HepG2 (cell line): ENCODE results near the gene NDST1. TPM values are rescaled to one million over a fixed set of nuclear protein-coding genes. Genes with fewer than 3 reads are reported as not detected.

ENCODE experiments used
- FOXA3 ChIP-seq: IDR thresholded peaks from 2 replicates; pipeline ENCODE4 v1.6.1; 2016; ENCODE audit warnings: missing genetic modification reagents, missing compliant biosample characterization
- GABPB1 ChIP-seq: IDR thresholded peaks from 2 replicates; pipeline ENCODE4 v1.6.1; 2016; ENCODE audit warnings: mild to moderate bottlenecking, missing genetic modification reagents, moderate library complexity, missing compliant biosample characterization
- KLF9 ChIP-seq: IDR thresholded peaks from 2 replicates; pipeline ENCODE4 v1.6.1; 2016; ENCODE audit warnings: low read depth
- KMT2B ChIP-seq: IDR thresholded peaks from 2 replicates; pipeline ENCODE4 v1.6.1; 2016; ENCODE audit warnings: missing genetic modification reagents, missing compliant biosample characterization
- MED8 ChIP-seq: sonication (generic); formaldehyde crosslinking; IDR thresholded peaks from 2 replicates; pipeline ENCODE4 v1.8.1; 2023; ENCODE audit warnings: mild to moderate bottlenecking, missing genetic modification reagents; ENCODE audit not compliant: insufficient replicate concordance
- MYC ChIP-seq: sonication (generic); formaldehyde crosslinking; IDR thresholded peaks from 2 replicates; pipeline ENCODE4 v1.9.0; 2021; ENCODE audit warnings: missing genetic modification reagents, borderline replicate concordance
- SALL2 ChIP-seq: sonication (generic); formaldehyde crosslinking; IDR thresholded peaks from 2 replicates; pipeline ENCODE4 v1.8.1; 2023; ENCODE audit warnings: mild to moderate bottlenecking, missing genetic modification reagents, inconsistent platforms
- SSRP1 ChIP-seq: IDR thresholded peaks from 2 replicates; pipeline ENCODE4 v1.6.1; 2016; ENCODE audit warnings: control low read depth
- ZEB1 ChIP-seq: IDR thresholded peaks from 2 replicates; pipeline ENCODE4 v1.6.1; 2012; ENCODE audit warnings: mild to moderate bottlenecking, low read depth, inconsistent platforms; ENCODE audit not compliant: insufficient replicate concordance
- ZMAT3 ChIP-seq: sonication (generic); formaldehyde crosslinking; conservative IDR thresholded peaks from 2 replicates; pipeline ENCODE4 v1.7.0; 2021; ENCODE audit warnings: missing genetic modification reagents
- ZNF136 ChIP-seq: sonication (generic); formaldehyde crosslinking; IDR thresholded peaks from 2 replicates; pipeline ENCODE4 v1.8.1; 2022; ENCODE audit warnings: low read depth, mild to moderate bottlenecking, moderate library complexity, missing genetic modification reagents
- ZNF263 ChIP-seq: sonication (generic); formaldehyde crosslinking; IDR thresholded peaks from 2 replicates; pipeline ENCODE4 v1.4.0; 2020; ENCODE audit warnings: missing genetic modification reagents
- ZNF282 ChIP-seq: fragments of 450-650 bp; IDR thresholded peaks from 2 replicates; pipeline ENCODE4 v1.6.1; 2018; ENCODE audit not compliant: partially characterized antibody
- ZNF3 ChIP-seq: IDR thresholded peaks from 2 replicates; pipeline ENCODE4 v1.7.0; 2017; ENCODE audit warnings: inconsistent platforms
- ZNF329 ChIP-seq: sonication (generic); formaldehyde crosslinking; IDR thresholded peaks from 2 replicates; pipeline ENCODE4 v1.9.0; 2021; ENCODE audit warnings: low read depth, mild to moderate bottlenecking, missing genetic modification reagents
- ZNF367 ChIP-seq: sonication (generic); formaldehyde crosslinking; IDR thresholded peaks from 2 replicates; pipeline ENCODE4 v1.4.0; 2020; ENCODE audit warnings: missing genetic modification reagents, borderline replicate concordance
- ZNF740 ChIP-seq: sonication (generic); formaldehyde crosslinking; IDR thresholded peaks from 2 replicates; pipeline ENCODE4 v1.4.0; 2020; ENCODE audit warnings: missing genetic modification reagents
- polyA plus RNA-seq, 8 experiments: library from polyadenylated mRNA; depleted of rRNA in 3 of 8; stranded (reverse) in 7 of 8; unstranded in 1 of 8; fragments of >200 nt; fragmentation: Illumina TruSeq in 4 of 8; extraction: Trizol in 4 of 8; gene quantifications; 2 replicates each; pipeline versions ENCODE4 v1.2.1 to v1.2.3, GENCODE V29; 2011 to 2016; ENCODE audit warnings: low read depth in 4 of 8, missing spikeins in 1 of 8, mixed read lengths in 1 of 8; ENCODE audit not compliant: insufficient read depth in 1 of 8
- total RNA-seq, 5 experiments: library from RNA; depleted of rRNA; stranded (reverse); fragments of >200 nt; fragmentation: Illumina TruSeq; extraction: Trizol; gene quantifications; 2 replicates each; pipeline ENCODE4 v1.2.3, GENCODE V29; 2016; ENCODE audit warnings: low read depth in 1 of 5
- TF ChIP-seq, protein P1 (sequence below): IDR thresholded peaks from 2 replicates; pipeline ENCODE4 v1.6.1; 2012; ENCODE audit warnings: low read length, improper control_type of control experiment
- TF ChIP-seq, protein P2 (sequence below): sonication (generic); formaldehyde crosslinking; IDR thresholded peaks from 2 replicates; pipeline ENCODE4 v1.5.0; 2020; ENCODE audit warnings: mild to moderate bottlenecking, missing genetic modification reagents
- TF ChIP-seq, protein P3 (sequence below): sonication (generic); formaldehyde crosslinking; IDR thresholded peaks from 2 replicates; pipeline ENCODE4 v1.8.1; 2023; ENCODE audit warnings: mild to moderate bottlenecking, moderate library complexity, missing genetic modification reagents
- TF ChIP-seq, protein P4 (sequence below): sonication (generic); formaldehyde crosslinking; IDR thresholded peaks from 2 replicates; pipeline ENCODE4 v1.5.0; 2020; ENCODE audit warnings: mild to moderate bottlenecking, missing genetic modification reagents, moderate library complexity

The NDST1 gene
- total and polyA plus RNA-seq, 2 of the 13 experiments (the other 11 are each of a cell fraction or from before 2014, with no cell fraction given): 23.8 to 26.2 TPM

DNA sequence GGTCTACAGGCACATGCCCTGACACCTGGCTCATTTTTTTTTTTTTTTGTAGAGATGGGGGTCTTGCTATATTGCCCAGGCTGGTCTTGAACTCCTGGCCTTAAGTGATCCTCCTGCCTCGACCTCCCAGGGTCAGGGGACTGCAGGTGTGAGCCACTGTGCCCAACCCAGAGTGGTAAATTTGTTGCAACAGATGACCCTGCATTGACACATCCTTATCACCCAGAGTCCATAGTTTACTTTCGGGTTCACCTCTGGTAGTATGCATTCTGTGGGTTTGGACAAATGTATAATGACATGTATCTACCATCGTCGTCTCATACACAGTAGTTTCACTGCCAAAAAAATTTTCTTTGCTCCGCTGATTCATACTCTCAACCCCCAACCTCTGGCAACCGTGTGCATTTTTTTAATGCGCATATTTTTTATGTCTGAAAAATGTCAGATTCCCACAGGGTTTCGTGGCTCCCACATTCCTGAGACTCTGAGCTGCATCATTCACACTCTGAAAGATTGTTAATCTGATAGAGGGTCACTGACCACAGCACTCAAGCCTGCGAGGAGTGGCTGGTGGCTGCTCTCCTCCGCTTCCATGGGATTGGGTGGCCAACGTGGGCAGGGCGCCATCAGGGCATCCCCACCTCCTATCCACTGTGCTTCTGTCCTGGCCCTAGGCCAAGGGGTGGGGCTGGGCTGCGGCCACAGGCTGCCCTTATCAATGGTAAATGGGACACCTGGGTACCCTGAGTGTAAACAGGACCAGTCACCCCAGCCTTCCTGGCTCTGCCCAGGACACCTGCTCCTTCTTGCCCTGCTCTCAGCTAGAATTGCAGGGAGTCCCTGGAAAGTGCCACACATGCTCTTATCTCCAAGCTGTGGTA lies 9.6 kb downstream of the NDST1 start (continued):
- TF ChIP-seq, protein P1, sequence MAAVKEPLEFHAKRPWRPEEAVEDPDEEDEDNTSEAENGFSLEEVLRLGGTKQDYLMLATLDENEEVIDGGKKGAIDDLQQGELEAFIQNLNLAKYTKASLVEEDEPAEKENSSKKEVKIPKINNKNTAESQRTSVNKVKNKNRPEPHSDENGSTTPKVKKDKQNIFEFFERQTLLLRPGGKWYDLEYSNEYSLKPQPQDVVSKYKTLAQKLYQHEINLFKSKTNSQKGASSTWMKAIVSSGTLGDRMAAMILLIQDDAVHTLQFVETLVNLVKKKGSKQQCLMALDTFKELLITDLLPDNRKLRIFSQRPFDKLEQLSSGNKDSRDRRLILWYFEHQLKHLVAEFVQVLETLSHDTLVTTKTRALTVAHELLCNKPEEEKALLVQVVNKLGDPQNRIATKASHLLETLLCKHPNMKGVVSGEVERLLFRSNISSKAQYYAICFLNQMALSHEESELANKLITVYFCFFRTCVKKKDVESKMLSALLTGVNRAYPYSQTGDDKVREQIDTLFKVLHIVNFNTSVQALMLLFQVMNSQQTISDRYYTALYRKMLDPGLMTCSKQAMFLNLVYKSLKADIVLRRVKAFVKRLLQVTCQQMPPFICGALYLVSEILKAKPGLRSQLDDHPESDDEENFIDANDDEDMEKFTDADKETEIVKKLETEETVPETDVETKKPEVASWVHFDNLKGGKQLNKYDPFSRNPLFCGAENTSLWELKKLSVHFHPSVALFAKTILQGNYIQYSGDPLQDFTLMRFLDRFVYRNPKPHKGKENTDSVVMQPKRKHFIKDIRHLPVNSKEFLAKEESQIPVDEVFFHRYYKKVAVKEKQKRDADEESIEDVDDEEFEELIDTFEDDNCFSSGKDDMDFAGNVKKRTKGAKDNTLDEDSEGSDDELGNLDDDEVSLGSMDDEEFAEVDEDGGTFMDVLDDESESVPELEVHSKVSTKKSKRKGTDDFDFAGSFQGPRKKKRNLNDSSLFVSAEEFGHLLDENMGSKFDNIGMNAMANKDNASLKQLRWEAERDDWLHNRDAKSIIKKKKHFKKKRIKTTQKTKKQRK: no peak
- TF ChIP-seq, protein P2, sequence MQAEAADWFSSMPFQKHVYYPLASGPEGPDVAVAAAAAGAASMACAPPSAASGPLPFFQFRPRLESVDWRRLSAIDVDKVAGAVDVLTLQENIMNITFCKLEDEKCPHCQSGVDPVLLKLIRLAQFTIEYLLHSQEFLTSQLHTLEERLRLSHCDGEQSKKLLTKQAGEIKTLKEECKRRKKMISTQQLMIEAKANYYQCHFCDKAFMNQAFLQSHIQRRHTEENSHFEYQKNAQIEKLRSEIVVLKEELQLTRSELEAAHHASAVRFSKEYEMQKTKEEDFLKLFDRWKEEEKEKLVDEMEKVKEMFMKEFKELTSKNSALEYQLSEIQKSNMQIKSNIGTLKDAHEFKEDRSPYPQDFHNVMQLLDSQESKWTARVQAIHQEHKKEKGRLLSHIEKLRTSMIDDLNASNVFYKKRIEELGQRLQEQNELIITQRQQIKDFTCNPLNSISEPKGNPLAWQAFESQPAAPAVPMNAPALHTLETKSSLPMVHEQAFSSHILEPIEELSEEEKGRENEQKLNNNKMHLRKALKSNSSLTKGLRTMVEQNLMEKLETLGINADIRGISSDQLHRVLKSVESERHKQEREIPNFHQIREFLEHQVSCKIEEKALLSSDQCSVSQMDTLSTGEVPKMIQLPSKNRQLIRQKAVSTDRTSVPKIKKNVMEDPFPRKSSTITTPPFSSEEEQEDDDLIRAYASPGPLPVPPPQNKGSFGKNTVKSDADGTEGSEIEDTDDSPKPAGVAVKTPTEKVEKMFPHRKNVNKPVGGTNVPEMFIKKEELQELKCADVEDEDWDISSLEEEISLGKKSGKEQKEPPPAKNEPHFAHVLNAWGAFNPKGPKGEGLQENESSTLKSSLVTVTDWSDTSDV (CRISPR knock-in tag): no peak
- TF ChIP-seq MED8 (CRISPR knock-in tag) (no peak), ZNF367 (CRISPR knock-in tag) (no peak), SALL2 (CRISPR knock-in tag) (no peak), KMT2B (CRISPR knock-in tag) (no peak), ZNF3 (CRISPR knock-in tag) (no peak), FOXA3 (peak; percentile 77), GABPB1 (CRISPR knock-in tag) (no peak), ZNF282 (no peak), SSRP1 (CRISPR knock-in tag) (peak; percentile 72; the same call in 1 of the 2 replicates), ZEB1 (peak; percentile 40), MYC (CRISPR knock-in tag) (no peak; the same call in 1 of the 2 replicates), ZMAT3 (CRISPR knock-in tag) (no peak), ZNF263 (CRISPR knock-in tag) (no peak), KLF9 (CRISPR knock-in tag) (no peak), ZNF329 (no peak), ZNF136 (CRISPR knock-in tag) (peak; percentile 86; the same call in 1 of the 2 replicates), ZNF740 (CRISPR knock-in tag) (no peak)
- TF ChIP-seq, protein P3, sequence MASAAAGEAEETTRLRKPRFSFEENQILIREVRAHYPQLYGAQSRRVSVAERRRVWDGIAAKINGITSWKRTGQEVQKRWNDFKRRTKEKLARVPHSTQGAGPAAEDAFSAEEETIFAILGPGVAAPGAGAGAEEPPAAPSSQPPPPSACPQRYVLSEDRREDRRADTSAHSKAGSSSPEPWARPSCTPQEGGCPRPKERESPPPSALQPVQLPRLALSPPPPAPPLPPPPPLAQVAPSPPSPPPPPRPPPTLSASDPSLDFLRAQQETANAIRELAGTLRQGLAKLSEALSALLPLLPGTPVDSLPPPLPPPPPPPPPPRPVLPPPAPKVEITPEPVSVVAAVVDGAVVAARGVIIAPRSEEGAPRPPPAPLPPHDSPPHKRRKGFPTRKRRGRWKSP (CRISPR knock-in tag): no peak
- TF ChIP-seq, protein P4, sequence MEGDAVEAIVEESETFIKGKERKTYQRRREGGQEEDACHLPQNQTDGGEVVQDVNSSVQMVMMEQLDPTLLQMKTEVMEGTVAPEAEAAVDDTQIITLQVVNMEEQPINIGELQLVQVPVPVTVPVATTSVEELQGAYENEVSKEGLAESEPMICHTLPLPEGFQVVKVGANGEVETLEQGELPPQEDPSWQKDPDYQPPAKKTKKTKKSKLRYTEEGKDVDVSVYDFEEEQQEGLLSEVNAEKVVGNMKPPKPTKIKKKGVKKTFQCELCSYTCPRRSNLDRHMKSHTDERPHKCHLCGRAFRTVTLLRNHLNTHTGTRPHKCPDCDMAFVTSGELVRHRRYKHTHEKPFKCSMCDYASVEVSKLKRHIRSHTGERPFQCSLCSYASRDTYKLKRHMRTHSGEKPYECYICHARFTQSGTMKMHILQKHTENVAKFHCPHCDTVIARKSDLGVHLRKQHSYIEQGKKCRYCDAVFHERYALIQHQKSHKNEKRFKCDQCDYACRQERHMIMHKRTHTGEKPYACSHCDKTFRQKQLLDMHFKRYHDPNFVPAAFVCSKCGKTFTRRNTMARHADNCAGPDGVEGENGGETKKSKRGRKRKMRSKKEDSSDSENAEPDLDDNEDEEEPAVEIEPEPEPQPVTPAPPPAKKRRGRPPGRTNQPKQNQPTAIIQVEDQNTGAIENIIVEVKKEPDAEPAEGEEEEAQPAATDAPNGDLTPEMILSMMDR (CRISPR knock-in tag): no peak
